Nephron (organoid): ENCODE measurements around the gene COA1.
A peak's percentile ranks its signal among the peaks of the same experiment; 100 is the strongest.
"Not testable (repeated sequence)": the region's sequence is repeated elsewhere in the genome, so short reads cannot be mapped to it uniquely, and the experiment has no call there.

Experiments
- H3K27ac Mint-ChIP-seq, 3 experiments: 2 replicates each; pipeline ENCODE4 v1.8.0; 2020; ENCODE audit warnings: mixed read lengths in 3 of 3, mild to moderate bottlenecking in 2 of 3, moderate library complexity in 1 of 3
- H3K27me3 Mint-ChIP-seq: 2 replicates; pipeline ENCODE4 v1.8.0; 2021; ENCODE audit warnings: low read depth, mild to moderate bottlenecking, moderate library complexity, mixed read lengths
- H3K36me3 Mint-ChIP-seq: 2 replicates; pipeline ENCODE4 v1.8.0; 2020; ENCODE audit warnings: low read depth, mixed read lengths
- H3K4me1 Mint-ChIP-seq: 2 replicates; pipeline ENCODE4 v1.8.0; 2020; ENCODE audit warnings: mixed read lengths
- H3K4me3 Mint-ChIP-seq, 3 experiments: 2 replicates each; pipeline ENCODE4 v1.8.0; 2020; ENCODE audit warnings: mild to moderate bottlenecking in 3 of 3, mixed read lengths in 3 of 3, moderate library complexity in 2 of 3
- H3K9me3 Mint-ChIP-seq: 2 replicates; pipeline ENCODE4 v1.8.0; 2020; ENCODE audit warnings: mixed read lengths
- CTCF ChIP-seq, 3 experiments: fragments of 200-600 bp; sonication (generic); IDR thresholded peaks; one replicate each; pipeline ENCODE4 v1.5.0; 2021; ENCODE audit warnings: antibody characterized with exemption in 3 of 3; ENCODE audit not compliant: unreplicated experiment in 3 of 3

COA1 gene

GRCh38 chr7:43729214-43729923 is at the start of gene COA1:
COA1 (minus strand) TSS chr7:43729523; CDS start chr7:43648614, 80,909 bp downstream.
- peak within 1 kb of the TSS; percentile 90 to 97 (median 94) for H3K4me3 Mint-ChIP-seq
- TF ChIP-seq CTCF (IDR thresholded peaks at IDR 0.05; ENCODE audit: unreplicated experiment in 3 of 3): no peak
- no peaks in the 10 kb centered on the region for H3K27me3 Mint-ChIP-seq
- H3K27ac Mint-ChIP-seq: peak within 1 kb of the TSS; percentile 71 to 92 (median 83)
- peaks cover 35% of the 10 kb centered on the region for H3K4me1 Mint-ChIP-seq
- peaks cover 13% of the 10 kb centered on the region for H3K36me3 Mint-ChIP-seq
- no peaks in the 10 kb centered on the region for H3K9me3 Mint-ChIP-seq

GRCh38 chr7:43778293-43779044 is 49.1 kb upstream of the COA1 start:
- not testable (repeated sequence) for H3K27me3 Mint-ChIP-seq, H3K4me3 Mint-ChIP-seq, H3K4me1 Mint-ChIP-seq, H3K27ac Mint-ChIP-seq
- H3K9me3 Mint-ChIP-seq: peaks cover 20% of the 10 kb centered on the region
- H3K36me3 Mint-ChIP-seq: peaks cover 44% of the 10 kb centered on the region

GRCh38 chr7:43775255-43775654 is 45.9 kb upstream of the COA1 start:
- Mint-ChIP-seq H3K36me3 (peaks cover 40% of the 10 kb centered on the region), H3K9me3 (peaks cover 18% of the 10 kb centered on the region)
- not testable (repeated sequence) for H3K27ac Mint-ChIP-seq, H3K4me1 Mint-ChIP-seq, H3K27me3 Mint-ChIP-seq, H3K4me3 Mint-ChIP-seq

GRCh38 chr7:43773268-43773667 is 43.9 kb upstream of the COA1 start:
- not testable (repeated sequence) for H3K27me3 Mint-ChIP-seq, H3K4me3 Mint-ChIP-seq, H3K27ac Mint-ChIP-seq

GRCh38 chr7:43771573-43771972 is 42.2 kb upstream of the COA1 start:
- Mint-ChIP-seq H3K27ac (peak overlapping the region in 2 of 3 experiments; percentile 13 to 22), H3K9me3 (peaks cover 6% of the 10 kb centered on the region), H3K36me3 (peaks cover 19% of the 10 kb centered on the region), H3K27me3 (no peaks in the 10 kb centered on the region), H3K4me1 (peaks cover 5% of the 10 kb centered on the region), H3K4me3 (no peak overlapping the region)
- no peak for TF ChIP-seq CTCF (IDR thresholded peaks at IDR 0.05; ENCODE audit: unreplicated experiment in 3 of 3)

More at GRCh38 chr7:43773268-43773667, 43.9 kb upstream of the COA1 start:
- H3K4me1 Mint-ChIP-seq, H3K9me3 Mint-ChIP-seq: not testable (repeated sequence)
- H3K36me3 Mint-ChIP-seq: peaks cover 25% of the 10 kb centered on the region

- no peak for TF ChIP-seq CTCF (IDR thresholded peaks at IDR 0.05; ENCODE audit: unreplicated experiment in 3 of 3)
- H3K27me3 Mint-ChIP-seq: no peaks in the 10 kb centered on the region
- peaks cover 3% of the 10 kb centered on the region for H3K9me3 Mint-ChIP-seq
- no peak overlapping the region for H3K4me3 Mint-ChIP-seq
- peaks cover 15% of the 10 kb centered on the region for H3K36me3 Mint-ChIP-seq
- peaks cover 5% of the 10 kb centered on the region for H3K4me1 Mint-ChIP-seq
- H3K27ac Mint-ChIP-seq: peak overlapping the region in 2 of 3 experiments; percentile 54 to 81
Observed at GRCh38 chr7:43771128-43771527, 41.8 kb upstream of the COA1 start.

GRCh38 chr7:43769791-43770465 is 40.6 kb upstream of the COA1 start:
- no peaks in the 10 kb centered on the region for H3K27me3 Mint-ChIP-seq
- H3K9me3 Mint-ChIP-seq: peaks cover 3% of the 10 kb centered on the region
- peak overlapping the region in 2 of 3 experiments; percentile 54 to 81 for H3K27ac Mint-ChIP-seq
- H3K4me3 Mint-ChIP-seq: no peak overlapping the region
- TF ChIP-seq CTCF (IDR thresholded peaks at IDR 0.05; ENCODE audit: unreplicated experiment in 3 of 3): no peak
- H3K36me3 Mint-ChIP-seq: peaks cover 15% of the 10 kb centered on the region
- H3K4me1 Mint-ChIP-seq: peaks cover 5% of the 10 kb centered on the region
